Body of pancreas (tissue), 4 donors: Measurements from ENCODE around the gene LMBR1.

Experiments used
- POLR2A ChIP-seq, 3 donors: fragments of 450-650 bp; IDR thresholded peaks; one replicate each; pipeline ENCODE4 v1.6.1; 2016; ENCODE audit warnings: antibody characterized with exemption in 3 of 3, mild to moderate bottlenecking in 2 of 3
- TF ChIP-seq, protein P1 (sequence below), 7 experiments: fragments of 450-650 bp in 4 of 7; fragments of 200-600 bp in 3 of 7; sonication (generic) in 3 of 7; IDR thresholded peaks; one replicate each; pipeline ENCODE4 v1.5.1; 2016 to 2019; ENCODE audit warnings: antibody characterized with exemption in 7 of 7

- TF ChIP-seq, protein P1, sequence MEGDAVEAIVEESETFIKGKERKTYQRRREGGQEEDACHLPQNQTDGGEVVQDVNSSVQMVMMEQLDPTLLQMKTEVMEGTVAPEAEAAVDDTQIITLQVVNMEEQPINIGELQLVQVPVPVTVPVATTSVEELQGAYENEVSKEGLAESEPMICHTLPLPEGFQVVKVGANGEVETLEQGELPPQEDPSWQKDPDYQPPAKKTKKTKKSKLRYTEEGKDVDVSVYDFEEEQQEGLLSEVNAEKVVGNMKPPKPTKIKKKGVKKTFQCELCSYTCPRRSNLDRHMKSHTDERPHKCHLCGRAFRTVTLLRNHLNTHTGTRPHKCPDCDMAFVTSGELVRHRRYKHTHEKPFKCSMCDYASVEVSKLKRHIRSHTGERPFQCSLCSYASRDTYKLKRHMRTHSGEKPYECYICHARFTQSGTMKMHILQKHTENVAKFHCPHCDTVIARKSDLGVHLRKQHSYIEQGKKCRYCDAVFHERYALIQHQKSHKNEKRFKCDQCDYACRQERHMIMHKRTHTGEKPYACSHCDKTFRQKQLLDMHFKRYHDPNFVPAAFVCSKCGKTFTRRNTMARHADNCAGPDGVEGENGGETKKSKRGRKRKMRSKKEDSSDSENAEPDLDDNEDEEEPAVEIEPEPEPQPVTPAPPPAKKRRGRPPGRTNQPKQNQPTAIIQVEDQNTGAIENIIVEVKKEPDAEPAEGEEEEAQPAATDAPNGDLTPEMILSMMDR (IDR thresholded peaks at IDR 0.05), result no peak
- no peak for TF ChIP-seq POLR2A (IDR thresholded peaks at IDR 0.05)
Measured at GRCh38 chr7:156932006-156932405, 39.0 kb upstream of the LMBR1 start.
